Measurements from ENCODE around the gene SCMH1.

- TF ChIP-seq CTCF (conservative IDR thresholded peaks at IDR 0.05; ENCODE audit: low read depth in 2 of 2) (no peak), NANOG (IDR thresholded peaks at IDR 0.05; ENCODE audit: borderline replicate concordance) (no peak), POLR2AphosphoS5 (IDR thresholded peaks at IDR 0.05; ENCODE audit: low read depth) (no peak), EZH2 (IDR thresholded peaks at IDR 0.05; ENCODE audit: low read depth, unreplicated experiment) (no peak), REST (IDR thresholded peaks at IDR 0.05; ENCODE audit: unreplicated experiment) (no peak), EZH2phosphoT487 (IDR thresholded peaks at IDR 0.05; ENCODE audit: unreplicated experiment) (no peak), CREB1 (CRISPR knock-in tag; IDR thresholded peaks at IDR 0.05; ENCODE audit: low read depth) (no peak), ZNF114 (CRISPR knock-in tag; IDR thresholded peaks at IDR 0.05) (no peak), ETS1 (IDR thresholded peaks at IDR 0.05) (no peak)
Measured at GRCh38 chr1:41003127-41003639, 238.9 kb downstream of the SCMH1 start.
